ENCODE results near the gene TNFSF12. TPM values are rescaled to one million over a fixed set of nuclear protein-coding genes. Genes with fewer than 3 reads are reported as not detected.

Gene TNFSF12
- total RNA-seq, 1 donor from 2014 or later: 3.4 TPM

GRCh38 chr17:7582396-7583252 lies 33.8 kb downstream of the TNFSF12 start:
- Histone ChIP-seq H3K9ac (ENCODE audit: low read length) (peak overlapping the region; percentile 95), H3K27ac (ENCODE audit: low read depth, low read length) (peak overlapping the region; percentile 98), H3K27me3 (ENCODE audit: insufficient read depth, low read length) (no peaks in the 10 kb centered on the region), H3K4me1 (ENCODE audit: insufficient read depth, low read length) (peaks cover 47% of the 10 kb centered on the region), H3K4me3 (ENCODE audit: insufficient read depth, low read depth, low read length) (no peak overlapping the region), H2AFZ (ENCODE audit: low read depth, low read length) (peak overlapping the region; percentile 85), H3K9me3 (ENCODE audit: insufficient read depth, low read depth, low read length) (no peaks in the 10 kb centered on the region), H3K79me2 (ENCODE audit: insufficient read depth, low read length) (peaks cover 58% of the 10 kb centered on the region), H3K36me3 (ENCODE audit: insufficient read depth, low read length) (peaks cover 12% of the 10 kb centered on the region), H4K20me1 (ENCODE audit: insufficient read depth, low read length) (peaks cover 34% of the 10 kb centered on the region), H3K4me2 (ENCODE audit: low read length) (peak overlapping the region; percentile 97)
- Mint-ChIP-seq H3K4me1 (ENCODE audit: low read depth, unreplicated experiment) (peaks cover 47% of the 10 kb centered on the region), H3K27ac (ENCODE audit: unreplicated experiment) (peak overlapping the region; percentile 47), H3K9me3 (ENCODE audit: unreplicated experiment) (no peaks in the 10 kb centered on the region), H3K36me3 (ENCODE audit: low read depth, unreplicated experiment) (peaks cover 31% of the 10 kb centered on the region), H3K4me3 (ENCODE audit: unreplicated experiment) (peak overlapping the region; percentile 57), H3K27me3 (ENCODE audit: low read depth, unreplicated experiment) (no peaks in the 10 kb centered on the region)
- DNase-seq (ENCODE audit: low read depth) (no peak), FAIRE-seq (no peak)
- no peak for TF ChIP-seq CTCF (IDR thresholded peaks at IDR 0.05; ENCODE audit: insufficient read depth, low read depth, low read length)
- TF ChIP-seq EZH2 (IDR thresholded peaks at IDR 0.05; ENCODE audit: insufficient read depth, low read length): no peak

- H3K9me3 ChIP-seq (ENCODE audit: insufficient read depth, low read depth, low read length): no peaks in the 10 kb centered on the region
- H3K4me3 Mint-ChIP-seq (ENCODE audit: unreplicated experiment): peak within 1 kb of the TSS; percentile 91
- H3K36me3 ChIP-seq (ENCODE audit: insufficient read depth, low read length): peaks cover 6% of the 10 kb centered on the region
- H3K27me3 Mint-ChIP-seq (ENCODE audit: low read depth, unreplicated experiment): no peaks in the 10 kb centered on the region
- peak within 1 kb of the TSS; percentile 80 for H3K4me3 ChIP-seq (ENCODE audit: insufficient read depth, low read depth, low read length)
- H3K79me2 ChIP-seq (ENCODE audit: insufficient read depth, low read length): peaks cover 55% of the 10 kb centered on the region
- H3K4me1 ChIP-seq (ENCODE audit: insufficient read depth, low read length): peaks cover 48% of the 10 kb centered on the region
- FAIRE-seq (peak; percentile 71), DNase-seq (ENCODE audit: low read depth) (peak; percentile 94)
- peak within 1 kb of the TSS; percentile 95 for H3K9ac ChIP-seq (ENCODE audit: low read length)
- H3K36me3 Mint-ChIP-seq (ENCODE audit: low read depth, unreplicated experiment): peaks cover 25% of the 10 kb centered on the region
- peaks cover 48% of the 10 kb centered on the region for H3K4me1 Mint-ChIP-seq (ENCODE audit: low read depth, unreplicated experiment)
- peak within 1 kb of the TSS; percentile 97 for H3K4me2 ChIP-seq (ENCODE audit: low read length)
- peak within 1 kb of the TSS; percentile 98 for H3K27ac ChIP-seq (ENCODE audit: low read depth, low read length)
- H4K20me1 ChIP-seq (ENCODE audit: insufficient read depth, low read length): peaks cover 34% of the 10 kb centered on the region
- H2AFZ ChIP-seq (ENCODE audit: low read depth, low read length): peak within 1 kb of the TSS; percentile 85
- TF ChIP-seq EZH2 (IDR thresholded peaks at IDR 0.05; ENCODE audit: insufficient read depth, low read length): no peak
- no peak for TF ChIP-seq CTCF (IDR thresholded peaks at IDR 0.05; ENCODE audit: insufficient read depth, low read depth, low read length)
- no peaks in the 10 kb centered on the region for H3K9me3 Mint-ChIP-seq (ENCODE audit: unreplicated experiment)
- H3K27me3 ChIP-seq (ENCODE audit: insufficient read depth, low read length): no peaks in the 10 kb centered on the region
- peak within 1 kb of the TSS; percentile 100 for H3K27ac Mint-ChIP-seq (ENCODE audit: unreplicated experiment)
These were observed 34.6 kb downstream of the TNFSF12 start, which contains the start of gene MPDU1 for GRCh38 chr17:7583253-7584109. Gene MPDU1 (plus strand): TSS chr17:7583852. CDS start chr17:7583863, 11 bp downstream.
